Aortic smooth muscle cell (primary cell): ENCODE results near the gene OSTN. TPM values are rescaled to one million over a fixed set of nuclear protein-coding genes. Genes with fewer than 3 reads are reported as not detected.

Experiments used
- total RNA-seq: library from RNA; depleted of rRNA; stranded (reverse); fragments of >200 nt; gene quantifications from 2 replicates; pipeline ENCODE4 v1.2.3, GENCODE V29; 2014

OSTN gene
- total RNA-seq = 0.87 and 0.92 TPM in 2 replicates

GRCh38 chr3:191198932-191199331 is at the start of gene OSTN:
Gene OSTN, plus strand, starts transcription at chr3:191199241. Its CDS starts 13,292 bp downstream, at chr3:191212533.

Other genes with a start within 250 kb of the OSTN start
- gene CCDC50, start 130.2 kb downstream of the OSTN start, total RNA-seq = 101 and 110 TPM in 2 replicates
- 0.66 and 0.68 TPM in 2 replicates for gene UTS2B, start 131.3 kb downstream of the OSTN start, total RNA-seq